ENCODE measurements around the gene CNGA1.
"Not testable (repeated sequence)": the region's sequence is repeated elsewhere in the genome, so short reads cannot be mapped to it uniquely, and the experiment has no call there.

Gene CNGA1

DNA sequence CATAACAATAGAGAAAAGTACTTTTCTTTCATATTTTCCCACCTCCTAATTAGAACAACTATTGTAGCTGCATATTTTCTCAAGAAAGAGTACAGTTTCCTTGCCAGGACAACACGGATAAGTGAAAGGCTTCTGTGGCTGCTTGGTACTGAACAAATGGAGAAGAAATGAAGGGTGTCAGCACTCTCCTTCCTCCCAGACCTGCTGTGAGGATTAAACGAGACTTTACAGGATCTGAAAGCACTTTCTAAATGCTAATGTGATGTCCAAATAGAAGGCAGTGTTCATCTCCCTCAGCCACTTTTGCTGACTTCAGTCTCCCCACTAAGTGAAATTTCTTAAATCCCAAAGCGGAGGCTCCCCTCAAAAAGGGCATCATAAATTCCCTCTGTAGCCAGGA, 14.0 kb upstream of the CNGA1 start:
- DNase-seq (ENCODE audit: low spot score), result no peak

DNA sequence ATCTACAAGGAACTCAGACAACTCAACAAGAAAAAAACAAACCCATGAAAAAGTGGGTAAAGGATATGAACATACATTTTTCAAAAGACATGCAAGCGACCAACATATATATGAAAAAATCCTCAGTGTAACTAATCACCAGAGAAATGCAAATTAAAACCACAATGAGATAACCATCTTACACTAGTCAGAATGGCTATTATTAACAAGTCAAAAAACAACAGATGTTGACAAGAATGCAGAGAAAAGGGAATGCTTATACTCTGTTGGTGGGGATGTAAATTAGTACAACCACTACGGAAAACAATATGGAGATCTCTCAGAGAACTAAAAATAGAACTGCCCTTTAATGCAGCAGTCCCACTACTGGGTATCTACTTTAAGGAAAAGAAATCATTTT, 12.2 kb upstream of the CNGA1 start:
- DNase-seq (ENCODE audit: low spot score), result no peak

DNA sequence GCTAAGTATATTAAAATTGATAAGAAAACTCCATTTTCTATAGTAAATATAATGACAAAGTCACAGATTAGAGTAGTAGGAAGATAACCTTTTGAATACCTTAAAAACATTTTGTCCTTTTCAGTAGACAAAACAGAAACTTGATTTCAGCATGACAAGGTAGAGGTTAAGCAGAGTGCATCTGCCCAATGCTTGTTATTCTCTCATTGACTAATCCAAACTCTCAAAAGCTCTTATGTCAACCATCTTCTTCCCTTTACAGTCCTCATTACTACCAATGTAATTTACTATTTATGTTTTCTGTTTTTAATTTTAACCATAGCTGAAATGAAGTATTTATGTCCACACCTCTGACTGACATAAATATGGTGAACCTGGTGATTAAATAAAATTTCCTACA, 11.2 kb upstream of the CNGA1 start:
- DNase-seq (ENCODE audit: low spot score), result no peak

DNA sequence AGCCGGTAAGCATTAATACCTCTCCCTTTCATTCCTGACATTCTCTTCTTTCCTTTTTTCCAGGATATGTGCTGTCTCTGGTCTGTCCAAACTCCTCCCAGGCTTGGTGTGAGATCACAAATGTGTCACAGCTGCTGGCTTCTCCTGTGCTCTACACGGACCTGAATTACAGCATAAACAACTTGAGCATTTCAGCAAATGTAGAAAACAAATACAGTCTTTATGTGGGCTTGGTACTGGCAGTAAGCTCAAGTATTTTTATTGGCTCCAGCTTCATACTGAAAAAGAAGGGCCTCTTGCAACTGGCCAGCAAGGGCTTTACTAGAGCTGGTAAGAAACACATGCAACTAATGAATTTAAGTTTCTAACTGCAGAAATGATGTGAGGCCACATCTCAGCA, 8.5 kb upstream of the CNGA1 start:
- peak; percentile 10 for DNase-seq (ENCODE audit: low spot score)

DNA sequence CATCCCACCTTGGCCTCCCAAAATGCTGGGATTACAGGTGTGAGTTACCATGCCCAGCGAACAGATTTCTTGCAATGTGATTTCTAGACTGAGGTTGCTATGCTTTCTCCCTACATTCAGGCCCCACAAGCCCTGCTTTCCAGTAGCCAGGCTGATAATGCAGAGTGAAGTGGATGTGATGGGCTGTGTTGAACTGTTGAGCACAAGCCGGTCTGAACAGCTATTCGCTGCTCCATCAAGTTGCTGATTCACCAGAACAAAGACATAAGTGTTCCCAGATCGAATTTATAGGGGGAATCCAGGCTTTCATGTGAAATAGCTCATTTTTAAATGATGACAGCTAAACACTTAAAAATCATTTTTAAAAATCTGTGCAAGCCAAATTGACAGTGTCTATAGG, 8.0 kb upstream of the CNGA1 start:
- no peak for DNase-seq (ENCODE audit: low spot score)

DNA sequence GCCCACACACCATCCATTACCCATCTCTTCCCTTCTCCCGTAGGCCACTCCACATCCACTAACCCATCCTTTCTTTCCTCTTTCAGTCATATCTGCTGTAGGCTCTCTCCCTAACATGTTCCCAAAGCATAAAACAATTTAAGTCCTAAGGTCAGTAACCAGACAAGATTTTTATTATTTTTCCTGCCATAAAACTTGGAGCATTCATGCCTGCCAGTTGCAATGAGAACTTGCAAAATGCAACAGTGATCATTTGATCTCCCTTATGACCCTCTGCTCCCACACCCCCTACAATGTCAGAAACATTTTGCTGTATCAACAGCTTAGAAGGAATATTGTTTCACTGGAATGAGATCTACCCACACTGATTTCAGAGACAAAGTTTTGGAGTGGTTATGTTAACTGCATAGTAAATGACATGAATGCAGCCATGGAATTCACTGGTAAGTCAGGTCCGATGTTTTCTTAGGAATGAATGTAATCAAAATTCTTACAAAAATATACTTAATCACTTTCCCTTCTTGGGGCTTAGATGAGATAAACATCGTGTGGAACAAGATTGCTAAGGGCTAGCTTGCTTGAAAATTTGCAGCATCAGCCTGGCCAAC, 5.8 kb upstream of the CNGA1 start:
- no peak for DNase-seq (ENCODE audit: low spot score)

DNA sequence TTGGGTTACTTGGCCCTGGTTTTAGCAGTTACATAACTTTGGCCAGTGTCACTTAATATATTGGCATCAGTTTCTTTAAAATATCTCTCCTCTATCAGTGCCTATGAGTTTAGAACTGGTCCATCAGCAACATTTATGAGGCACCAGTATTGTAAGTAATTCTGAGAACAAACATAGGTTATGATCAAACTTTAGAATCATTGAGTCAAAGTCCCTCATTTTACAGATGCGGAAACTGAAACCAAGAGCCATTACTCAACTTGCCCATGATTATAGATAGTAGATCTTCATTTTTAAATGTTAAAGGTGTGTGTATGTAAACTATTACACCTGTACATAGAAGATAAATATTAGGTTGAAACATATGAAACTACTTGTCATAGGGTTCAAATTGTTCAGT, 4.6 kb upstream of the CNGA1 start:
- no peak for DNase-seq (ENCODE audit: low spot score)

DNA sequence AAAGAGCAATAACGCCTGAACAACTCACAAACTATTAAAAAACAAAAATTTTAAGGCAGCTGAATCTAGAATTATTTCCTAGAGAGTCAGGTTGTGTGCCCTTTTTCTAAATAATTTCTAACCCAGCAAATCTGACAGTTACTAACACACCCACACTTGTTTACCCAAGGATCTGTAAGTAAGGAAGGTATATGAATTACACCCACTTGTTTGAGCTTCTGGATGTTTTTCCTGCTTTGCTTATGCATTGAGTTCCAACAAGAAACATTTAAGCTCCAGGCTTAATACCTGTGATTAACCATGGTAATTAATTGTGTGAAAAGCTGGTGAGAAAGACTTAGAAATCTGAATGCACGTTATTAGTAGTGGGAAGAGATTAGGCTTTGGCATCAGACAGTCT, 1.6 kb upstream of the CNGA1 start:
- no peak for DNase-seq (ENCODE audit: low spot score)

DNA sequence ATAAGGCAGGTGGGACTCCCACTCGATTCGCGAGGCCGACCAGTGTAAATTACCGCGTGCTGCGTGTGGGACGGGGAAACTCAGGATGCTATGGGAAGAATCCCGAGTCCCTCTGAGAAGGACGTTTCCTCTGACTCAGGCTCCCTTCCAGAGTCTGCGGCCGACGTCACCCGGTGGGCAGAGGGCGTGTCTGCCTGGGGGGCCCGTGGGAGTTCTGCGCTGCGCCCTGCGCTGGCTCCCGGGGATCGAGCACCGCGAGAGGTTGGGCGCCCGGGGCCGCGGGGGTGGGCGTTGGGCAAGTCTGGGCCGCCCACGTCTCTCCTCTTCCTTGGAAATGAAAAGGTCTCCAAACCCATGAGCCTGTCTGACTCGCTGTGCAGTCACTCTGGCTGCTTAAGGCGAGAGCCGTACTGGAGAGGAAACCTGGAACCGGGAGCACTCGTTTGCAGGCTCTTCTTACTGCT, 659 bp upstream of the CNGA1 start:
- peak; percentile 64 for DNase-seq (ENCODE audit: low spot score)

DNA sequence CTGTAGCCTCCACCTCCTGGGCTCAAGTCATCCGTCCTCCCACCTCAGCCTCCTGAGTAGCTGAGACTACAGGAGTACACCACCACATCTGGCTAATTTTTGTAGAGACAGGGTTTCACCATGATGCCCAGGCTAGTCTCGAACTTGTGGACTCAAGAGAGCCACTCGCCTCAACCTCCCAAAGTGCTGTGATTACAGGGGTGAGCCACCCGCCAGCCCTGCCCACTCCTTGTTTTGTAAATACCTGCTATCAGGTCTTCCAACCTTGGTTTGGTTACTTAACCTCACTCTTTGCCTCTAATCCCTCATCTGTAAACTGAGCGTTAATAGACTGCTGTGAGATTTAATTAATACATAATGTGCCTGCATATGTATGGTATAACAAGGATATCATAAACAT, 803 bp downstream of the CNGA1 start:
- DNase-seq (ENCODE audit: low spot score), result no peak

DNA sequence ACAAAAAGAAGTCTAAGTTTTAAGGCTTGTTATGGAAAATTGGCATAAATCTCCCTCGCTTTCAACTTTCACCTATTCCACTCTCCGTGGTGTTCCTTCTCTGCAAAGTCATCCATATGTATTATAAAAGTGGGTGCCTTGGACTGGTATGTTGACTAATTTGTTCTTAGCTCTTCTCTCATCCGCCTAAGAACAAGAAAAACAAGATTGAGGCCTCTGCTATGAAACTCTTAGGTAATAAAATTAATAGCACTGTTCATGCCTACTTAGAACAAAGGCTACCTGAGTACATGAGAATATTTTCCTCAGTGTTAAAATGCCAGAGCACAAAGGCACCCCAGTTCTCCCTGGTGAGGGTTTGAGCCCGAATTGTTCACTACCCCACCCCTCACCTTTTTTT, 1.3 kb downstream of the CNGA1 start:
- no peak for DNase-seq (ENCODE audit: low spot score)

DNA sequence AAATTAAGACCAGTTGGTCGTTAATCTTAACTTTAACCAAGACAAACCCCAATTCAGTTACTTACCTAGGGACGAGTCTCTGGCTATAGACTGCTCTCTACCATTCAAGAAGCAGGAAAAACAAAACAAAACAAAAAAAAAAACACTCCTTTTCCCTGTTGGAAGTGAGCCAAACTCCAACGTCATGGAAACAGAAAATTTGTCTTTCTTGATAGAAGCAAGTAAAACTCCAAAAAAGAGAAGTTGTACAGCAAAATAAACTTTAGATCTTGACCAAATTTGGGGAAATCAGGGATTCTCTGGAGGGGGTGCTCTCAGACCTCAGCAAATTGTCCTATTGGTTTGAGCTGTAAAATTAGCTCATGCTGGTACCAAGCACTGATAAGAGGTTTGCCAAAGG, 3.7 kb downstream of the CNGA1 start:
- no peak for DNase-seq (ENCODE audit: low spot score)

DNA sequence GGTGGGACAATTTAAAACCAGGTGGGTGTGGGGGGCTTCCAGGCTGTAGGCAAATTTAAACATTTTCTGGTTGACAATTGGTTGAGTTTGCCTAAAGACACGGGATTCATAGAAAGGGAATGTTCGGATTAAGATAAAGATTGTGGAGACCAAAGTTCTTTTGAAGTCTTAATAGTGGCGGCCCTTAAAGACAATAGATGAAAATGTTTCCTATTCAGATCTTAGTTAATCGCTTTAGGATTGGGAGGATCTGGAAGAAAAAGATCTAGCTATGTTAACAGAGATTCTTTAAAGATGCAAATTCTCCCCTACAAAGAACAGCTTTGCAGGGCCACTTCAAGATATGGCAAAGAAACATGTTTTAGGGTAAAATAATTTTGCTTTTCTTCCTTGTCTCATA, 4.8 kb downstream of the CNGA1 start:
- DNase-seq (ENCODE audit: low spot score), result no peak

DNA sequence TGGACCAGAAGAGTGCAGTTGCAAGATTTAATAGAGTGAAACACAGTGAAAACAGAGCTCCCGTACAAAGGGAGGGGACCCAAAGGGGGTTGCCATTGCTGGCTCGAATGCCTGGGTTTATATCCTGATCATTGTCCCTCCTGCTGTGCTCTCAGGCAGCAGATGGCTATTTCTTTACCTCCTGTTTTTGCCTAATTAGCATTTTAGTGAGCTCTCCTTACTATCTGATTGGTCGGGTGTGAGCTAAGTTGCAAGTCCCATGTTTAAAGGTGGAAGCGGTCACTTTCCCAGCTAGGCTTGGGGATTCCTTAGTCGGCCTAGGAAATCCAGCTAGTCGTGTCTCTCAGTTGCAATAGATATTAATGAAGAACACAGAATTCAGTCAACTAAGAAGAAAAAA, 5.6 kb downstream of the CNGA1 start:
- not testable (repeated sequence) for DNase-seq (ENCODE audit: low spot score)

DNA sequence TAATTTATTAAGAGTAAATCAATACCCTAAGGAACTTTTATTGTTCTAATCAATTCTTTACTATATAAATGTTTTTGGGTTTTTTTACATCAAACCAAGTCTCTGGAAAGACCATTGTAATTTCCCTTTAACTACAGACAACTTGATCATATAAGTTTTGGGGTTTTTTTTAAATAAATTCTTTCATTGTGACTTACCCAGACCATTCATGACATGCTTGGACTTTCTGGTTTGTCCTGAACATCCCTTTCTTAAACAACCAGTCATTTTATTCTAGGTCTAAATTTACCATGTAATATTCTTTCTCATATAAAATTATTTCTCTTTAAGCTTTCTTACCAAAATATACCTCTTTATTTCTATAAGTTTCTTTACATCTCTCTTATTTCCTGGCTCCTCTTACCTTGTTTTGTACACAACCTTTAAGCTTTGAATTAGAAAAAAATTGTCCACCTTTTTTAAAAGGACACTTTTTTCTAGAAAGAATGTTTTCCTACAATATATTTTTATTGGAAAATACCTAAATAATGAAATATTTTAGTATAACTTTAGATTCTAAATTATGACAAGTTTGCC, 8.4 kb downstream of the CNGA1 start:
- DNase-seq (ENCODE audit: low spot score), result no peak

DNA sequence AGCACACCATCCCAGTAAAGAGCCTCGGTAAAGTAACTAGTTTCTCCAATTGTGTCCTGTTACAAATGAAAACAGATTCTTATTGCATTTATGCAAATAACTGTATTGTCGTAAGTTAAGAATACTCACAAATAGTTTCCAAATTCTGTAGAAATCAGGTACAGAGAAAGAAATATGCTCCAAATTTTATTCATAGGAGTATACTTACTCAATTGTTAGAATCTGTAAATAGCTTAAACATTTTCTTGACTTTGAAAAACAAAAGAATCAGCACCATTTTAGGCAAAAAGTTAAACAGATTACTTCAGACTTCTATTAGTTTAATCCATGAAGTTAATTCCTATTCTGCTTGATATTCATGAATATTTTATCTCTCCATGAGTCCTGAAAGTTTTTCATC, 10.7 kb downstream of the CNGA1 start:
- no peak for DNase-seq (ENCODE audit: low spot score)

DNA sequence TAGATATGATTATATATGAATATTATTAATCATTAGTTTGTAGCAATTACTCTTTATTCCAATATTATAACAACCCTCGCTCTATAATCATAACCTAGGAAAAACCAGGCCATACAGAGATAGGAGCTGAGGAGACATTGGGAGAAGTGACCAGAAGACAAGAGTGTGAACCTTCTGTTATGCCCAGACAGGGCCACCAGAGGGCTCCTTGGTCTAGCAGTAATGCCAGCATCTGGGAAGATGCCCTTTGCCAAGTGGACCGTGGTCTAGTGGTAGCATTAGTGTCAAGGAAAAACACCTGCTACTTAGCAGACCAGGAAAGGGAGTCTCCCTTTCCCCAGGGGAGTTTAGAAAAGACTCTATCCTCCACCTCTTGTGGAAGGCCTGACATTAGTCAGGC, 12.9 kb downstream of the CNGA1 start:
- DNase-seq (ENCODE audit: low spot score), result not testable (repeated sequence)

DNA sequence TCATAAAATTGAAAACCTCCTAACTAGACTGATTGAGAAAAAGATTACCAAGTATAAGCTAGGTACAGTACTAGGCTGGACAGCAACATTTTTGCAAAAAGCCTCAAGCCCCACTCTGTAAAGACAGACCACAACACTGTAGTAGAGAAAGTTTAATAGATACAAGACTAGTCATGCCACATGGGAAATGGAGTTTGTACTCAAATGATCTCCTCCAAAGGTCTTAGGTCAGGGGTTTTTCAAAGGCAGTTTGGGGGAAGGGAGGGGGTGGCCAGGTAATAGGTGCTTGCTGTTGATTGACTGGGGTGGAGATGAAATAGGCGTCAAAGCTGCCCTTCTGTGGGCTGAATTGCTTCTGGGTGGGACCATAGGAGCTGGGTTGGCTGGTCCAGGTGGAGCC, 14.2 kb downstream of the CNGA1 start:
- DNase-seq (ENCODE audit: low spot score), result no peak

DNA sequence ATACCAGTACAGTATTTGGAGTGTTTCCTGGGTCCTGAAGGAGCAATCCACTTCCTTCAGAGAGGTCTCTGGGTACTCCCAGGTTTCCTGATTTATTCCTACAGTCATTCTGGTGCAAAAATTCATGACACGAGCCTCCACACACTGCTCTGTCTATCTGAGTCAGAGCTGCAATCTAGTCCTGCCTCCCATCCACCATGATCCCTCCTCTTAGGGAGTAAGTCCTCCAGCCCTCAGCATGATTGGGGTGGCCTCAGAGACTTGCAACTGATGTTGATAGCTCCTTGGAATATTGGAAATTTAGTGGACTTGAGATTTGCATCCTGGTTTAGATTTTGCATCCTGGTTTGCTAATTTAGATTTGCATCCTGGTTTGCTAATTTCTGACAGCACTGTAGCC, 20.5 kb downstream of the CNGA1 start:
- no peak for DNase-seq (ENCODE audit: low spot score)

DNA sequence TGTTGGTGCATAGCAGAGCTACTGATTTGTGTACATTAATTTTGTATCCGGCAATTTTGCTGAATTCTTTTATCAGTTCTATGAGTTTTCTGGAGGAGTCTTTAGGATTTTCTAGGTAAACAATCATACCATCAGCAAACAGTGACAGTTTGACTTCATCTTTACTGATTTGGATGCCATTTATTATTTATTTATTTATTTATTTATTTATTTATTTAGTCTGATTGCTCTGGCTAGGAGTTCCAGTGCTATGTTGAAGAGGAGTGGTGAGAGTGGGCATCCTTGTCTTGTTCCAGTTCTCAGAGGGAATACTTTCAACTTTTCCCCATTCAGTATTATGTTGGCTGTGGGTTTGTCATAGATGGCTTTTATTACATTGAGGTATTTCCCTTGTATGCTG, 24.0 kb downstream of the CNGA1 start:
- DNase-seq (ENCODE audit: low spot score), result not testable (repeated sequence)

DNA sequence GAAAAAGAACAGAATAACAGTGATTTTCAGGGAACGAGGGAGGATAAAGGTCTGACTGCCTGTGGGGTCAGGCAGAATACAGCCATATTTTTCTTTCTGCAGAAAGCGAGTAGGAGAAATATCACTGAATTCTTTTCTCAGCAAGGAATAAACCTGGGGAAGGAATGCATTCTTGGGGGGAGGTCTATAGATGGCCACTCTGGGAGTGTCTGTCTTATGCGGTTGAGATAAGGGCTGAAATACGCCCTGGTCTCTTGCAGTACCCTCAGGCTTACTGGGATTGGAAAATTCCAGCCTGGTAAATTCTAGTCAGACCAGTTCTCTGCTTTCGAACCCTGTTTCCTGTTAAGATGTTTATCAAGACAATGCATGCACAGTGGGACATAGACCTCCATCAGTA, 26.3 kb downstream of the CNGA1 start:
- no peak for DNase-seq (ENCODE audit: low spot score)

DNA sequence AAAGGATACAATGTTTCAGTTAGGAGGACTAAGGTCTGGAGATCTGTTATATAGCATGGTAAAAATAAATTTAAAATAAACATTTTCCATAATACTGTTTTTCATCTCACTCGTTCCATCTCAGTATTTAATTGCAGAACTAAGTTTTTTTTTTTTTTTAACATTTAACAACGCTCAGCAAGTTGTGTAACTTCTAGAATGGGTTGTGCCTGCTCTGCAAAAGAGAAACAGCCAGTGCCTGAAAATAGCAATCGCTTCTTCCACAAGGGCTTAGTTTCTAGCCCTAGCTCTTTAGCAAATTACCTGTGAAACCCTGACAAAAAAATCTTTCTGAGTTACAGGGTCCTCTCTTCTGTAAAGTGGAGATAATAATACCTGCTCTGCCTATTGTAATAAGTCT, 41.9 kb downstream of the CNGA1 start:
- no peak for DNase-seq (ENCODE audit: low spot score)

DNA sequence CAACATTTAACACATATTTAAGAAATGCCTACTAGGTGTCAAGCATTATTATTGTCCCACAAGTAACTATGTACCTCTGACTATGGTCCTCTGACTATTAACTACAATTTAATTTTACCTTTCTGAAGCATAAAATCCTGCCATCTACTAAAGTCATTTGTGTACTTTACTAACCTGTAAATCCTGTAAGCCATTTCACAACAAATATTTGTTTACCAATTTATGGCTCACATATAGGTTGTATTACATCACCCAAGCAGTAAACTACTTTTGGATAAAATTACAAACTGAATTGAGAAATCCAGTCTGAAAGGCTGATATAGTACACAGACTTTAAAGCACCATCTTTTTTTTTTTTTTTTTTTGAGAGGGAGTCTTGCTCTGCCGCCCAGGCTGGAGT, 43.8 kb downstream of the CNGA1 start:
- DNase-seq (ENCODE audit: low spot score), result no peak

DNA sequence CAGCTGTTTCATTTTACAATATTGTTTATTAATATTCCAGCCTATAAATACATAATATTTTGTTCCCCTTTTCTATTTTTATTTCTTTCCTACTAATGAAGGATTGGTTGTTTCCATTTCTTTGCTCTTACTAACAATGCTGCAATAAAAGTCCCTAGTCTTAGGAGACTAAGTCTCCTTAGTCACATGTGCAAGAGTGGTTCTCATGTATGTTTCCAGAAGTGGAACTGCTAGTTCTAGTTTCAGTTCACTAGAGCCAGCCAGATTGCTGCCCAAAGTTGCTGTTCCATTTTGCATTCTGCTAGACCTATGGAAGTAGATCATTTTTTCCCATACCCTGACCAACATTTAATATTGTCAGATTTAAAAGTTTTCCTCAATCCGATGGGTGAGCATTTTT, 44.3 kb downstream of the CNGA1 start:
- DNase-seq (ENCODE audit: low spot score), result no peak

DNA sequence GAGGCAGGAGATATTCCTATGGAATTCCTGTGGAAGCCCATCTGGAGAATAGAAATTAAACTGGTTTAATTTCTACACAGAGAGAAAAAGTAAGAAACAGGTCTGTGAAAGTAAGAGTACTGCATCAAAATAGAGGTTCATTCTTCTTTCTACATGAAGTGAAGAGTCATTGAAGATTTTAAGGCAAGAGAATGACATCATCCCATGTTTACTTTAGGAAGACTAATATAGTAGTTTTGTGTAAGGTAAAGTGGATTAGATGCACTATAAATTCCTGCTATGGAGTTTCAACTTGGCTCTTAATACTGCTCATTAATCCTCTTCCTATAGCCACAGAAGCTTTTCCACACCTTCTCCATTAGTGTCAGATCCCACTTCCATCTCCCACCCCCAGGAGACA, 47.6 kb downstream of the CNGA1 start:
- no peak for DNase-seq (ENCODE audit: low spot score)
